ENCODE data around the gene MBD6.

- TF ChIP-seq CHD1 (IDR thresholded peaks at IDR 0.05; ENCODE audit: low read depth, low read length): no peak
- TF ChIP-seq POLR2A (IDR thresholded peaks at IDR 0.05; ENCODE audit: low read depth, low read length): no peak
- no peak for TF ChIP-seq CTCF (conservative IDR thresholded peaks at IDR 0.05; ENCODE audit: low read depth, low read length)
- no peak for TF ChIP-seq USF2 (IDR thresholded peaks at IDR 0.05; ENCODE audit: low read depth, low read length)
- TF ChIP-seq CEBPB (IDR thresholded peaks at IDR 0.05; ENCODE audit: low read depth, low read length): no peak
- no peak for TF ChIP-seq RCOR1 (IDR thresholded peaks at IDR 0.05; ENCODE audit: insufficient replicate concordance, low read length)
- no peak for TF ChIP-seq MXI1 (IDR thresholded peaks at IDR 0.05; ENCODE audit: borderline replicate concordance, low read depth, low read length)
- TF ChIP-seq RAD21 (IDR thresholded peaks at IDR 0.05; ENCODE audit: low read length): no peak
- no peak for TF ChIP-seq FOS (IDR thresholded peaks at IDR 0.05; ENCODE audit: low read depth, low read length)
These were observed 31.8 kb downstream of the MBD6 start for GRCh38 chr12:57554453-57554852.
